Body of pancreas (tissue), 4 donors: ENCODE data around the gene IGFBP3. TPM values are rescaled to one million over a fixed set of nuclear protein-coding genes. Genes with fewer than 3 reads are reported as not detected.

Experiments used
- ATAC-seq: fragments of 150-250 bp; one replicate; pipeline ENCODE4 v1.9.1; 2016
- DNase-seq, 4 donors: peaks; one replicate each; pipeline ENCODE4 v3.0.0-alpha.2; 2019
- H3K27ac ChIP-seq, 4 donors: fragments of 200-600 bp; sonication (generic); 1 replicate in 3 of 4; 2 replicates in 1 of 4; pipeline versions ENCODE4 v1.5.1 to v1.6.1; 2016 to 2019; ENCODE audit warnings: mild to moderate bottlenecking in 1 of 4, mixed read lengths in 1 of 4, moderate library complexity in 1 of 4
- H3K27me3 ChIP-seq, 2 donors: fragments of 200-600 bp; sonication (generic); one replicate each; pipeline ENCODE4 v1.6.0; 2016; ENCODE audit warnings: mild to moderate bottlenecking in 1 of 2
- H3K36me3 ChIP-seq, 2 donors: fragments of 200-600 bp; sonication (generic); replicated peaks in 1 of 2; 2 replicates each; pipeline ENCODE4 v1.5.1; 2016; ENCODE audit warnings: low read depth in 2 of 2; ENCODE audit not compliant: insufficient read depth in 1 of 2
- H3K4me1 ChIP-seq: fragments of 200-600 bp; sonication (generic); one replicate; pipeline ENCODE4 v1.6.0; 2016
- H3K4me3 ChIP-seq, 2 donors: fragments of 200-600 bp; sonication (generic); 1 replicate in 1 of 2; 2 replicates in 1 of 2; pipeline ENCODE4 v1.5.1; 2016 to 2019
- H3K9me3 ChIP-seq, 3 donors: fragments of 200-600 bp; sonication (generic); 1 replicate in 2 of 3; 2 replicates in 1 of 3; pipeline ENCODE4 v1.5.1; 2016
- POLR2A ChIP-seq, 3 donors: fragments of 450-650 bp; IDR thresholded peaks; one replicate each; pipeline ENCODE4 v1.6.1; 2016; ENCODE audit warnings: antibody characterized with exemption in 3 of 3, mild to moderate bottlenecking in 2 of 3
- whole genome bisulfite sequencing, 2 donors: methylation state at CpG; one replicate each; pipeline ENCODE4 v1.1.5; 2017; 5-methylcytosine and 5-hydroxymethylcytosine counted together
- intact Hi-C: fragments of 100-400 bp; cut with DNase I; formaldehyde crosslinking; loops from one replicate; pipeline ENCODE4 v1.15.1; 2023
- total RNA-seq, 2 donors: library from RNA; depleted of rRNA; stranded (reverse); fragments of >200 nt; gene quantifications; one replicate each; pipeline ENCODE4 v1.1.0, GENCODE V29; 2016
- TF ChIP-seq, protein P1 (sequence below), 7 experiments: fragments of 450-650 bp in 4 of 7; fragments of 200-600 bp in 3 of 7; sonication (generic) in 3 of 7; IDR thresholded peaks; one replicate each; pipeline ENCODE4 v1.5.1; 2016 to 2019; ENCODE audit warnings: antibody characterized with exemption in 7 of 7

Gene IGFBP3
- total RNA-seq, 2 donors from 2014 or later, result 100 to 405 TPM

DNA sequence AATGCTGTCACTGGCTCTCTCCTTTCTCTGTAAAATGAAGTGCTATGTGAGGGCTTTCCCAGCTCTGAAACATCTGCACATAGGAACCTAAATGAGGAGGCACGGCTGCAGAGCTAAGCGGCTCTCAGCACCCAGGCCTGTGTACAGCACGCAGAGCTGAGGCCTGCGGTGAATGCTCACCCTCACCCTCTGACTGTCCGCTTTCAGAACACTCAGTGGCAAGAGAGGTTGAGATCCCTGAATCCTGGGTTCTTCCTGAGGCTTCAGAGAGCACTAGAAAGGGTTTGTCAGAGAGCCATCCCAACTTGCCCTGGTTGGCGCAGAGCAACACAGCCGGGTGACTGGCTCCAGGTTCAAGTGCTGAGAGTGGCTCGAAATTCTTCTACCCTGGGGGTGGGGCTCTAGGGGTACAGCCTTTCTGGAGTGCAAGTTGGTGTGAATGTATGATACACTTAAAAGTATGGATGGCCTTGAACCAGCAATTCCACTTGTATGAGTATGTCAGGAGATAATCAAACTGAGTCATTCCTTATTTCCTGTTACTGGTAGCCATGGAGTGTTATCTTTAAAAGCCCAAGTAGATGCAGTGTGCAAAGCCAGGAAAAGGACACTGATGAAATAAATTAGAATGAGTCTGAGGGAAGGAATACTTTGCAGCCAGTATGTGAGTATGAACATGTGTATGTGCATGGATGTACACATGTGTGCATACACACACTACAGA, 46.5 kb downstream of the IGFBP3 start:
- no peaks in the 10 kb centered on the region for H3K27me3 ChIP-seq
- H3K4me1 ChIP-seq, result no peaks in the 10 kb centered on the region
- no peak for ATAC-seq
- no peak for DNase-seq
- no peak overlapping the region for H3K4me3 ChIP-seq
- intact Hi-C loops, result no loop called here
- WGBS, 2 donors, result 86 to 90% methylated on average over 8 of the region's 8 CpGs
- H3K27ac ChIP-seq, result no peak overlapping the region
- H3K36me3 ChIP-seq, result no peaks in the 10 kb centered on the region
- TF ChIP-seq POLR2A (IDR thresholded peaks at IDR 0.05), result no peak
- TF ChIP-seq, protein P1, sequence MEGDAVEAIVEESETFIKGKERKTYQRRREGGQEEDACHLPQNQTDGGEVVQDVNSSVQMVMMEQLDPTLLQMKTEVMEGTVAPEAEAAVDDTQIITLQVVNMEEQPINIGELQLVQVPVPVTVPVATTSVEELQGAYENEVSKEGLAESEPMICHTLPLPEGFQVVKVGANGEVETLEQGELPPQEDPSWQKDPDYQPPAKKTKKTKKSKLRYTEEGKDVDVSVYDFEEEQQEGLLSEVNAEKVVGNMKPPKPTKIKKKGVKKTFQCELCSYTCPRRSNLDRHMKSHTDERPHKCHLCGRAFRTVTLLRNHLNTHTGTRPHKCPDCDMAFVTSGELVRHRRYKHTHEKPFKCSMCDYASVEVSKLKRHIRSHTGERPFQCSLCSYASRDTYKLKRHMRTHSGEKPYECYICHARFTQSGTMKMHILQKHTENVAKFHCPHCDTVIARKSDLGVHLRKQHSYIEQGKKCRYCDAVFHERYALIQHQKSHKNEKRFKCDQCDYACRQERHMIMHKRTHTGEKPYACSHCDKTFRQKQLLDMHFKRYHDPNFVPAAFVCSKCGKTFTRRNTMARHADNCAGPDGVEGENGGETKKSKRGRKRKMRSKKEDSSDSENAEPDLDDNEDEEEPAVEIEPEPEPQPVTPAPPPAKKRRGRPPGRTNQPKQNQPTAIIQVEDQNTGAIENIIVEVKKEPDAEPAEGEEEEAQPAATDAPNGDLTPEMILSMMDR (IDR thresholded peaks at IDR 0.05), result no peak
- peaks cover 0 to 7% (median 0%) of the 10 kb centered on the region in 3 donors for H3K9me3 ChIP-seq

DNA sequence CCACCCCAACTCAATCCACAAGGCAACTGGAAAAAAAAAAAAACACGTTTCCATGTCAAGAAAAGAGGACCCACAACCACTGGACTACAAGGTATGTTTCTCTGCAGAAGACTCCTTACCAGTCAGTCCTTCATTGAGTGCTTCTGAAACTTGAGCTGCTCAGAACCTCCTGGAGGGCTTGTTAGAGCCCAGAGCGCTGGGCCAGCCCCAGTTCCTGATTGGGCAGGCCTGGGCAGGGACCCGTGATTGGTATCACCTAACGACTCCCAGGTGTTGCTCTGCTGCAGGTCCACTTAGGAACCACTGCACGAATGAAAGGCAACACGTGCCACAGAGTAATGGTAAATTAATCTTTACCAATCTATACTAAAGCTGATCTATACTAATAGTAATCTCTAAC, 47.7 kb downstream of the IGFBP3 start:
- no peak for DNase-seq
- no peak for TF ChIP-seq POLR2A (IDR thresholded peaks at IDR 0.05)
- TF ChIP-seq, protein P1 (IDR thresholded peaks at IDR 0.05), result no peak
- H3K36me3 ChIP-seq, result no peaks in the 10 kb centered on the region
- no peaks in the 10 kb centered on the region for H3K4me1 ChIP-seq
- intact Hi-C loops, result no loop called here
- H3K27ac ChIP-seq, result no peak overlapping the region
- H3K9me3 ChIP-seq, result peaks cover 0 to 4% (median 0%) of the 10 kb centered on the region in 3 donors
- no peak for ATAC-seq
- H3K4me3 ChIP-seq, result no peak overlapping the region
- 58 to 74% methylated on average over 6 of the region's 6 CpGs for WGBS, 2 donors
- H3K27me3 ChIP-seq, result no peaks in the 10 kb centered on the region

DNA sequence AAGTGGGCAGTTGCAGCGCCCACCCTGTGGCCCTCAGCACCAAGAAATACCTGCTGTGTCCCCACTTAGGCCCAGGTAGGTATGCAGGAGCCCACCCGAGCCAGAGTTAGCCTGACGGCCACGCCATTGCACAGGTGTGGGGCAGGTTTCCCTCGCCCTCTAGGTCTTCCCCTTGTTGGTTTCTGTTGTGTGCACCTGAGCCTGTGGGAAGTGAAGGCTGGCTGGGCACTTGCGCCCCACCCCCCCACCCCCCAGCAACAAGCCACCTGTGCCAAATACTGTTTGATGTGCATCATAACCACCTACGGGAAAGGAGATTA, 48.1 kb downstream of the IGFBP3 start, which contains the start of gene CCDC201:
Gene CCDC201 (minus strand): TSS at position 48 of the 320 bp plus-strand sequence. CDS start 75 bp downstream, outside the sequence.
- no peak for TF ChIP-seq POLR2A (IDR thresholded peaks at IDR 0.05)
- TF ChIP-seq, protein P1 (IDR thresholded peaks at IDR 0.05), result no peak
- Histone ChIP-seq H3K4me1 (no peaks in the 10 kb centered on the region), H3K27me3 (no peaks in the 10 kb centered on the region), H3K4me3 (no peak within 1 kb of the TSS), H3K27ac (no peak within 1 kb of the TSS), H3K36me3 (no peaks in the 10 kb centered on the region), H3K9me3 (no peaks in the 10 kb centered on the region)
- intact Hi-C loops, result no loop called here
- DNase-seq (no peak), ATAC-seq (no peak)
- 50 to 85% methylated on average over 2 to 5 of the region's 7 CpGs for WGBS, 2 donors

DNA sequence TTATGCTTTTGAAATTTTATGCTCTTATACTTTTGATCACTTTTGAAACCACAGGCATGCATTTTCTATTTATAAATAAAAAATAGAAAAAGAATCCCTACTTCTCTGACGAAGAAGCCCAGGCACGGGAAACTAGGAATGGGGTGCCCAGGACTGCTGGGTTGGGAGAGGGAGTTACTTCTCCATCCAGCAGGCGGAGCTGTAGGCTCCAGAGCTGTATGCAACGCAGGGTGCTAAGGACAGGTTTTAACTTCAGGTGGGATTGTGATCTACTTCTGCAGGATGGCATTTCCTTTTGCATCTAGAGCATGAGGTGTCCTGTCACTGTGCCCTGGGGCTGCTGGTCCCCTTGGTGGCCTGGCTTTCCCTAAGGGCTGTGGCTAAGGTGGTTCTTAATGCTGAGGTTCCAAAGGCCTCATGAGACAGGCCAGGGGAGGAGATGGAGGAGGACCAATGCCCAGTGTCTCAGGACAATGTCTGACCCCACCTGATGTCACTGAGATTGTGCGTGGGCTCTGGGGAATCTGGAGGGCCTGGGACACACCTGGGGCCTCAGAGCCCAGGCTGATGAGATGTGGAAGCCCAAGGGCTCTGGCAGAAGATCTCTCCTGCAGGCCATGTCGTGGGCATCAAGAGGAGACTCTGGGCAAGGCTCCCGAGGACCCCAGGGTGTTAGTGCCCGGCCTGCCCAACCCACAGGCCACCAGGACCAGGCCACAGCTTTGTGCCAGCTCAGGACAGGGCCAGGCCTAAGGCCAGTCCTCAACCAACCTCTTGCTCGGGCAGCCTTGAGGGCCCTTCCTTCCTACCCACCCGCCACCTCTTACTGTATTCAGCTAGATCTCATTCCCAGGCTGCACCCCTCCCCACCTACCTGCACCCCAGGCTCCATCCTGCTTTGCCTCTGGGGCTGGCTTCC, 48.7 kb downstream of the IGFBP3 start:
- Histone ChIP-seq H3K27ac (no peak overlapping the region), H3K4me3 (no peak overlapping the region), H3K36me3 (no peaks in the 10 kb centered on the region), H3K27me3 (no peaks in the 10 kb centered on the region), H3K9me3 (no peaks in the 10 kb centered on the region), H3K4me1 (no peaks in the 10 kb centered on the region)
- DNase-seq (no peak), ATAC-seq (no peak)
- WGBS, 2 donors, result 54 to 61% methylated on average over 7 to 9 of the region's 10 CpGs
- no peak for TF ChIP-seq POLR2A (IDR thresholded peaks at IDR 0.05)
- TF ChIP-seq, protein P1 (IDR thresholded peaks at IDR 0.05), result peak in 5 of 7 experiments; percentile 6 to 23 (median 7)
- intact Hi-C loops, result no loop called here
